ENCODE results near the gene PAOX. TPM values are rescaled to one million over a fixed set of nuclear protein-coding genes. Genes with fewer than 3 reads are reported as not detected.

The PAOX gene
- 8.7 and 9.0 TPM in 2 replicates for polyA plus RNA-seq (2014; cell fraction: cytosol; rRNA removed)
- 9.2 and 11.3 TPM in 2 replicates for polyA plus RNA-seq (2014; cell fraction: nucleus; rRNA removed)

DNA sequence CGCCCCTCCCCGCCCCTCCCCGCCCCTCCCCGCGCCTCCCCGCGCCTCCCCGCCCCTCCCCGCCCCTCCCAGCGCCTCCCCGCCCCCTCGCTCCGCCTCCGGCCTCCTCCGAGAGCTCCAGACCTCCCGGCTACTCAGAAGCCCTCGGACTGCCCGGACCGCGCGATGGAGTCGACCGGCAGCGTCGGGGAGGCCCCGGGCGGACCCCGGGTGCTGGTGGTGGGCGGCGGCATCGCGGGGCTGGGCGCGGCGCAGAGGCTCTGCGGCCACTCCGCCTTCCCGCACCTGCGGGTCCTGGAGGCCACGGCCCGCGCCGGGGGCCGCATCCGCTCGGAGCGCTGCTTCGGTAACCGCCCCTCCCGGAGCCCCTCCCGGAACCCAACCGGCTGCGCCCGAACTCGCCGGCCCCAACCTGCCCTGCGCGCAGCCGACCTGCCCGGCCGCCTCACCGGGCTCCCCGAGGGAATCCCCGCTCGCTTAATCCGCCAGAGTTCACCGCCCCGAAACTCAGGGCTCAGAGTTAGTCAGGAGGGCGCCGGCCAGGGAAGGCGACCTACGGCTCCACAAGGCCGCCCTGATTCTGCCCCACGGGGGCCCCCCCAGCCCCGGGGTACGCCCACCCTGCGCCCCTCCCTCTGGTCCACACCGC lies at the start of gene PAOX:
PAOX (plus strand) TSS at position 111 of the 649 bp plus-strand sequence; CDS start at position 166, 55 bp downstream.
- no peak for DNase-seq (ENCODE audit: low spot score)

DNA sequence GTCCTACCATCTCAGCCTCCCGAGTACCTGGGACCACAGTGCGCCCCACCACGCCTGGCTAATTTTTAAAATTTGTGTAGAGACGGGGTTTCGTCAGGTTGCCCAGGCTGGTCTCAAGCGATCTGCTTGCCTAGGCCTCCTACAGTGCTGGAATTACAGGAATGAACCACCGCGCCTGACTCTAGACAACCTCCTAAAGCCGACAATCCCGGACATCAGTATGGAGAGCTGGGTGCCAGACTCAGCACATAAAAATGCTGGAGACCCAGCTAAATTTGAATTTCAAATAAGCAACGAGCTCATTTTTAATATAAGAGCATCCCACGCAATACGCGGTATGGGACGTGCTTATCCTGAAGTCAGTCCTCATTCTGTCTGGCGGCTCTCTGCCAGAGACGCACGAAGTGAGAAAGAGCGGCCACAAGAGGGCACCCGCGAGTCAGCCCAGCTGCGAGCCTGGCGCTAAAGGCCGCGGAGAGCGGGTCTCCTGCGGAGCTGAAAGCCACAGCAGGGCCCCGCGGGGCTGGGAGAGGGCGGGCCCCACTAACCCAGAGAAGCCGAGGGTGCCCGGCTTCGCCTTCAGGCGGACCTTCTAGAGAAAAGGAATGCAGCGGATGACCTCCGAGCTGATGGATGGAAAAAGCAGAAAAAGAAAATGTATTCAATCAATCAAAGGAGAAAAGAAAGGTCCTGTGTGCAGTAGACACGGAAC lies 49.4 kb upstream of the PAOX start:
- peak; percentile 86 for DNase-seq (ENCODE audit: low spot score)

DNA sequence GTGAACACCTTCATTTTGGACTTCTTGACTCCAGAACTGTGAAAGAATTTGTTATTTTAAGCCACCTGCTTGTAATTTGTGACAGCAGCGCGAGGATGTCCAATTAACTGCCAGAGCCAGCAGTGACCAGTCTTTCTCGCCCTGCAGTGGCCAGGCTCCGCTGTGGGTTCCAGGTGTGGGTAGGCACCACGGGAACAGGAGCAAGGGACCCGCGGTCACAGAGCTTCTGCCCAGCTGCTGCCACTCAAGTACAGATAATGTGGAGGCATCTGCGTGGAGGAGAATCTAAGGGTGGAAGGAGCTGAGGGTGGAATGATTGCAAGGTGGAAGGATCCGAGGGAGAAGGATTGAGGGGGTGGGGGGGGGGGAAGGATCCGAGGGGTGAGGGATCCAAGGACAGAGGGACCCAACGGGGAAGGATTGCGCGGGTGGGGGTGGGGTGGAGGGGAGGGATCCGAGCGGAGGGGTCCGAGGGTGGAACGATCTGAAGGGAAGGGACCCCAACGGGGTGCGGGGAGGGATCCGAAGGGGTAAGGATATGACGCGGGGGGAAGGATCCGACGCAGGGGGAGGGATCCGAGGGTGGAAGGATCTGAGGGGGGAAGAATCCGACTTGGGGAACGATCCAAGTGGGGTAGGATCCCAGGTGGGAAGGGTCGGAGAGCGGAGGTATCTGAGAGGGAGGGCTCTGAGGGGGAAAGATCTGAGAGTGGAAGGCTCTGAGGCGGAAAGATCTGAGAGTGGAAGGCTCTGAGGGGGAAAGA lies 45.9 kb upstream of the PAOX start:
- no peak for DNase-seq (ENCODE audit: low spot score)

DNA sequence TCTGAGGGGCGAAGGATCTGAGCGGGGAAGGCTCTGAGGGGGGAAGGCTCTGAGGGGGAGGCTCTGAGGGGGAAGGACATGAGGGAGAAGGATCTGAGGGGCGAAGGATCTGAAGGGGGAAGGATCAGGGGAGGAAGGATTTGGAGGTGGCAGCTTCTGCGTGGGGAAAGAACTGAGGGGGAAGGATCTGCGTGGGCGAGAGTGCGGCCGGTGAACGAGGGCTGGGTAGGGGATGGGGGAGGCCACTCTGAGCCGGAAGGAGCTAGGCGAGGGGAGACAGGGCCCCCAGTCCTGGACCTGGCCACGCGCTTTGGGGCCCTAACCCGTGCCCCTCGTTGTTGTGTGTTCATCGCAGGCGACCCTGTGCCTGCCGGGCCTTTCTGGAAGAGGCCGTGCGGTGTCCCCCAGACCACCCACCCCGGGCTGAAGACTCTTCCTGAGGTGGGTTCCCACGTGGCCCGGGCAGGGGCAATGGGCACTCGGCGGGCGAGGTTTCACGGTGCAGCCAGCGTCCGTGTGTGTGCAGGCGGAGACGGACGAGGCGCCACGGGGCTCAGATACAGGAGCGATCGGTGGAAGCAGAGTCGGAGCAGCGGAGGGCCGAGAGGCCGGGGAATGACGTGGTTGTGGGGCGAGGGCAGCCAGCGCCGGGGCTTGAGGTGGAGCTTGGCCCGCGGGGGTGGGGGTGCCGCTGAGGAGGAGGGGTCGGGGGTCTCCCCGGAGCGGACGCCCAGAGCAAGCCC lies 44.4 kb upstream of the PAOX start:
- no peak for DNase-seq (ENCODE audit: low spot score)

DNA sequence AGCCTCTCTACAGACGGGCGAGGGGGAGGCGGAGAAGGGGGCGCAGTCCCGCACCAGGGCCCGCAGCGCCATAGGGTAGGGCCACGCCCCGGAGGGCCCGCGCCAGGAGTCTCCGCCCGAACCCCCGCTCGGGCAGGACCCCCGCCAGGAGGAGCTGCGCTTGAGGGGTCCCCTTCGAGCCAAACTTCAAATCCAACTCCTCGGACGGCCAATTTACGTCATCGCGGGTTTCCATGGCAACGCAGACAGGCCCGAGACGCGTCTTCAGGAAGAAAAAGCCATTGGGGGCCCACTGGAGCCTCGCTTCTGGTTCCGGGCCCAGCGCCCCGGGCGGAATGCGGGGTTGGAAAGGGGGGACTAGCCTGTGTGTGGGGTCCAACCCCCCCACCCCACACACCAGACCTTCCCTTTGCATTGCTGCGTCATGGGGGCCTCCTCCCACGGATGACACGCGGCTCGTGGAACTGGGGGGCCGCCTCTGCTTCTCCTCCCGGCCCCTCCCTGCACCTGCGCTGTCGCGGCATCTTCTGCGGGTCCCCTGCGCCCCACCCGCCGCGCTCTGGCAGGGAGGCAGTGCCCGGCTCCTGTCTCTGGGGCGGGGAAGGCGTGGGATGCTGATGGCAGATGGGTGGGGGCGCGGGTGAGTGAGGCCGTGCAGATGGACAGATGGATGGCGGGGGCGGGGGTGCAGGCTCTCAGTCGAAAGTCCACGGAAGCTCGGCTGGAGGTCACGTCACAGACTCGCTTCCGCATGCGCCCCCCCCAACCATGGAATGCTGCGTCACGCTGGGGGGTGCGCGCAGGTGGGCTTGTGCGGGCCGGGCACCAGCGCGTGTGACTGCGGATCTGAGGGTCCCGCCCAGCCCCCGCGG lies 43.6 kb upstream of the PAOX start:
- peak; percentile 52 for DNase-seq (ENCODE audit: low spot score)

DNA sequence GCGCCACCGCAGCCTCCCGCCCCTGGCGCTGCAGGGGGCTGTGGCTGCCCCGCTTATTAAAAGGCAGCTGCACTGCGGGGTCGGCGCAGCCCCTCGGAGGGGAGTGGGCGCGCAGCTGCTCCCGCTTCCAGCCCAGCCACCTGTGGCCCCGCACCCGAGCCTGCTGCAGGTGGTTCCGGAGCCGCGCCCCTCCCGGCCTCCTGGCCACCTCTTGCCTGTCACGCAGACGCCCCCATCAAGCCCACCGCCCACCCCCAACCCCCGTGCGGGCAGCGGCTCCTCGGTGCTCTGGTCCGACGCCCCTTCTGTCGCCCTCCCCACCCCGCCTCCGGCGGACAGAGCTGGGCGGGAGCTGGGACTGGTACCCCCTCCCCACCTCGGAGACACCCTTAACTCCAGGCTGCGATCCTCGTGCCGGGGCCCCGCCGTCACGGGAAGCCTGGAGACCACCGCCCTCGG lies 42.9 kb upstream of the PAOX start:
- no peak for DNase-seq (ENCODE audit: low spot score)

DNA sequence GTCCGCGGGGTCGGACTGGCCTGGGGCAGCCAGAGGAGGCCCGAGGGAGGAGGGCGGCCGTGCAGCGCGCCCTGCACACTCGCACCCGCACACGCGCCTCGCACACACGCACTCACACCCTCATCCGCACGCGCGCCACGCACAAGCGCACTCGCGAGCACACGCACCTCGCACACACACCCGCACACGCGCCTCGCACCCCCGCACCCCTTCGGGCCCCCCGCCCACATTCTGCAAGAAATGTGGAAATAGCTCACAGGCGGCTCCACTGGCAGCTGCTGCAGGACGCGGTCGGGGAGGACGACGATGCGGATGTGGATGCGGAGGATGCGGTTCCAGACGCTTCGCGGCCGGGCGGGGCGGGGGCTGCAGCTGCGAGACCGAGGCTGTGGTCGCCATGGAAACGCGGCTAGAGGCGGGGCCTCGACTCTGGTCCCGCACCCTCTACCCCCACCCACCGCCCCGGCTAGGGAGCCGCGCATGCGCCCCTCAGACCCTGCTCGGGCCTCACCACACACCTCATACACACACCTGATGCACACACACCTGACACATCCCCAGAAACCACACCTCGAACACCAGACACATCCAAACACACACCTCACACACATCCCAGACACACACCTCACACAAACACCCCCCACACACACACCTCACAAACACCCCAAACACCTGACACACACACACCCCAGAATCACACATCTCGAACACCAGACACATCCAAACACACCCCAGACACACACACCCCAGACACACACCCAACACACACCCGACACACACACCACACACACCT lies 42.3 kb upstream of the PAOX start, which contains the start of gene CALY:
CALY (minus strand) TSS at position 320 of the 793 bp plus-strand sequence. CDS start 7,907 bp downstream, outside the sequence.
- DNase-seq (ENCODE audit: low spot score) = peak; percentile 81

DNA sequence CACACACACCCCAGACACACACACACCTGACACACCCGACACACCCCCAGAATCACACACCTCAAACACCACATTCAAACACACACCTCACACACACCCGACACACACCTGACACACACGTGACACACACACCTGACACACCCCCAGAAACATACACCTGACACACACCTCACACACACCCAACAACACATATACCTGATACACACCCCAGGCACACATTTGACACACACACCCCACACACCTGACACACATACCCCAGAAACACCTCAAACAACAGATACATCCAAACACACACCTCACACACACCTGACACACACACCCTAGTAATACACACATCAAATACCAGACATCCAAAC lies 41.7 kb upstream of the PAOX start:
- no peak for DNase-seq (ENCODE audit: low spot score)

DNA sequence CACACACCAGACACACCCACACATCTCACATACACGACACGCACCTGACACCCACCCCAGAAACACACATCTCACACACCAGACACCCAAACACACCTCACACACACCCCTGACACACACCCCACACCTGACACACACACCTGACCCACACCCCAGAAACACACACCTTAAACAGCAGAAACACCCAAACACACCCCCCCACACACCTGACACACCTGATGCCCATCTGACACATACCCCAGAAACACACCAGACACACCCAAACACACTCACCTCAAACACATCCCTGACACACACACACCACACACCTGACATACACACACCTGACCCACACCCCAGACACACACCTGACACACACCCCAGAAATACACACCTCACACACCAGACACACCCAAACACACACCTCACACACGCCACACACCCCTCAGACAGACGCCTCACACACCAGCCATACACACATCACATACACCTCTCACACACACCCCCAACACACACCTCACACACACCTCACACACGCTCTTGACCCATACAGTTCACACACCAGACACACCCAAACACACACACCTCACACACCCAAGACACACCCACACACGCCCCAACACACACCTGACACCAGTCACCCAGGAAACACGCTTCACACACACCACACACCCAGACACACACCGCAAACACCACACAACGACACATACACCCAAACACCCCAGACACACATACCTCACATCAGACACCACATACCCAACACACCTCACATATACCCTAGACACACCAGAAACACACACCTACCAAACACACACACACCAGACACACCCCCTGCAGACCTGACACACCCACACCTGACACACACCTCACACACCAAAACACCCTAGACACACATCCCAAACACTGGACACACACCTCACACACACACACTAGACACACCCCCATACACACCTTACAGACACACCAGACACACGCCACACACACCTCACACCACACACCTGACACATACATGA lies 40.7 kb upstream of the PAOX start:
- no peak for DNase-seq (ENCODE audit: low spot score)

DNA sequence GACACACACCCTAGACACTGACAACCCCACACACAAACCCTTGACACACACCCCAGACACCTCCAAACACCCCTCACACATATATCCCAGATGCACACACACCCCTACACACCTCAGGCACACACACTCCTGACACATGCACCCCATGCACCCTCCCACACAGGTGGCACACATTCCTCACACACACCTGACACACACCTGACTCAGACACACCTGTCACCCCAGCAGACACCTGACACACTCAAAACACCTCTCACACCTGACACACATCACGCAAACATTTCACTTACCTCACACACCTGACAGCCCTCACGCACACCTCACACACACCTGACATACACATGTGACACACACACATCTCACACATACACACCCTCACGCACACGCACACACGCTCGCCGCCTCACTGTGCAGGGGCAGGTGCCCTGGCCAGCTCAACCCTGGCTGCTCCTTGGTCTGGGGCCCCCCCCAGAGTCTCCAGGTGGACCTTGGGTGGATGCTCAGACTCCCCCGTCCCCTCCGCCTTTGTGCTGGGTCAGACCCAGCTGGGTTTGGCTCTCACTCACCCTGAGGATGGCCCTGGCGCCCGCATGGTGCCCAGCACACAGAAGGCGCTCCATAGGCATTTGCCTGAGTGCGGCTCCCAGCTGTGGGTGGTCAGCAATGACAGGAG lies 39.2 kb upstream of the PAOX start:
- DNase-seq (ENCODE audit: low spot score) = no peak

DNA sequence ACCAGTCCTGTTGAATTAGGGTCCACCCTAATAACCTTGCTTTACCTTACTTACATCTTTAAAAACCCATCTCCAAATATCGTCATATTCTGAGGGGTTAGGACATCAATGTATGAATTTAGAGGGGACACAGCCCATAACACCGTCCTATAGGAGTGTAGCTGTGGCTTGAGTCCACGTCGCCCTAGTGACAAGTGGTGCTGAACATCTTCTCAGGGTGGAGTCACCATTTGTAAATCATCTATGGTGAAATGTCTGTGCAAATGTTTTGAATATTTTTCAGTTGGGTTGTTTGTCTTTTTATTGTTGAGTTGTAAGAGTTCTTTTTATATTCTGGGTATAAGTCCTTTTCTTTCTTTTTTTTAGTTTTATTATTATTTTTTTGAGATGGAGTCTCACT lies 37.1 kb upstream of the PAOX start:
- no peak for DNase-seq (ENCODE audit: low spot score)

DNA sequence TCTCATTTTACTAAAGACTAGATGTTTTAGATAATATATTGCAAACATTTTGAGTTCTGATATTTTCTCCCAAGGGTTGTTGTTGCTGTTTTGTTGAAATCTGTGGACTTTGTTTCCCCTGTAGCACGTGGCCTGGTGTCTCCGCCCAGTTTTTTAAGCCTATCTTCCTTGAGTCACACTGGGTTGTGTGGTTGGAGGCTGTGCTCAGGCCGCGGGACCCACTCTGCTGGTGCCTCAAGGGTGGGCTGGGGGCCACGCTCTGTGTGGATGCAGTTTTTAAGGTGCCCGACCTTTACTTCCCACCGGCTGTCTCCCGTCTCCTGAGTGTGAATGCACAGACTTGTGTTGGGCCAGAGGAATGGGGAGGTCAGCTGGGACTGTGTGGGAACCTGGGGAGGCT lies 36.1 kb upstream of the PAOX start:
- DNase-seq (ENCODE audit: low spot score) = no peak

DNA sequence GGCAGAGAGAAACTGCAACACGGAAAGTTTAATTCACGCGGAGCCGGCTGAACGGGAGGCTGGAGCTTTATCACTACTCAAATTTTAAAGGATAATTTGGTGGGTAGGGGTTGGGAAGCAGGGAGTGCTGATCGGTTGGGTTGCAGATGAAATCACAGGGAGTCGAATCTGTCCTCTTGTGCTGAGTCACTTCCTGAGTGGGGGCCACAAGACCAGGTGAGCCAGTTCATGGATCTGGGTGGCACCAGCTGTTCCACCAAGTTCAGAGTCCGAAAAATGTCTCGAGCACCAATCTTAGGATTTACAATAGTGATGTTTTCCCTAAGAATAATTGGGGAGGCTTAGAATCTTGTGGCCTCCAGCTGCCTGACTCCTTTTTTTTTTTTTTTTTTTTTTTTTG lies 35.5 kb upstream of the PAOX start:
- DNase-seq (ENCODE audit: low spot score) = no peak

DNA sequence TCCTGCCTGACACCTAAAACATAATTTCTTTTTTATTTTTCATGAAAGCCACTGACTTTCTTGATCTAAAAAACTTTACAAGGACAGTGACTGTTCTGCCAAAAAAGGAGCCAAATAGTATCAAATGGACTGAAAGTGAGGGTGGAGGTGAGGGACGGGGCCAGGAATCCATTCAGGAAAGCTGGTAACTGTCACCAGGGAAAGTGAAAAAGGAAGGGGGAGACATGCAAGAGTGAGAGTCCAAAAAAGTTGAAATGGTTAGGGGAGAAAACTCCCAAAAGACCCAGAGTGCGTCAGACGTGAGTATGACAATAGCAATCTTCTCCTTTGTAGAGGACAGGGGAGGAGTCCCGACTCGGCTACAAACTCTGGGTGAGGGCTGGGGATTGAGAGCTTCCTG lies 34.8 kb upstream of the PAOX start:
- no peak for DNase-seq (ENCODE audit: low spot score)

DNA sequence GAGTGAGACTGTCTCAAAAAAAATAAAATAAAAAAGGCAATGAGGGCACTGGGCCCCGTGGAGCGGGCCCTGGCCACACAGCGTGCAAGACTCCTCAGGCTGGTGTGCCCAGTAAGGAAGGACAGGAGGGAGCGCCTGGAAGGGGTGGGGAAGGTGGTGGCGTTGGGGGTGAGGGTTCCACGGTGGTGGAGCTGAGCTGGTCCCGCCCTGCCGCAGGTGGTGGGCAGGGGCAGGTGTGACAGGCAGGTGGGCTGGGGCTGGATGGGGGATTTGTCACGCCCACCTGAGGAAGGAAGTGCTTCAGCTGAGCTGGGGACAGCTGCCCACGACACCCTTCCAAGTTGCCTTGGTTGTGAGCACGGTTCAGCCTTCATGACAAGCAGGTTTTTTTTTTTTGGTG lies 32.6 kb upstream of the PAOX start:
- DNase-seq (ENCODE audit: low spot score) = no peak

DNA sequence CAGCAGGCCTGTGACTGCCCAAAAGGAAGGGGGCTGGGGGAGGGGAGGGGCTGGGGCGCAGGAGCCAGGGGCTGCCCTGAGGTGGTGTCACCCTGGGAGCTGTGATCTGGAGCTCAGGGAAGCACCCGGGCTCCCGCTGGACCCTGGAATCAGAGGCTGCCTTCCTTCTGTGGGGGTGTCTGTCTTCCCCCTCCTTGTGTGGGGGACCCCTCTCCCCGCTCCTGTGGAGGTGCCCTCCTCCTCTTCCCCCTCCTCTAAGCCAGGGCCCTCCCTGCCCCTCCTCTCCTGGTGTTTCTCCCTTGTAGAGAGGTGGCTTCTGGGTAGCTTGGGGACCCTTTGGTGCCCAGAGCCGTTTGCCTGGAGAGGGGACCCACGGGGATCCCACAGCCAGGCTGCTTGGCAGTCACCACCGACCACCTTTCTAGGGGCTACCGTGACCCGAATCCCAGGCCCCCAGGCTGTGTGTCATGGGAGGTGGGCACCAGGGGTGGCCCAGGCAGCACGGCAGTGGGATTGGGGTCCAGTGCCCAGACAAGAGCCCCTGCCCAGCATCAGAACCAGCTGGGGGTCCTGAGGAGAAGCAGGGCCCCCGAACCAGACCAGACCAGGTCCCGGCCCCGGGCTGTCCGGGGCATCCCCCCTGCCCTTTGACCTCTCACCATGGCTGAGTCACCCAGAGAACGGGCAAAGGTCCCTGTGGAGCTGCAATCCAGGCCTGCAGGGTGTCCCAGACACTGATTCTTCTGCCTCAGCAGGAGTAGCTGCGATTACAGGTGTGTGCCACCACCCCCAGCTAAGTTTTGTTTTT lies 31.1 kb upstream of the PAOX start:
- no peak for DNase-seq (ENCODE audit: low spot score)

DNA sequence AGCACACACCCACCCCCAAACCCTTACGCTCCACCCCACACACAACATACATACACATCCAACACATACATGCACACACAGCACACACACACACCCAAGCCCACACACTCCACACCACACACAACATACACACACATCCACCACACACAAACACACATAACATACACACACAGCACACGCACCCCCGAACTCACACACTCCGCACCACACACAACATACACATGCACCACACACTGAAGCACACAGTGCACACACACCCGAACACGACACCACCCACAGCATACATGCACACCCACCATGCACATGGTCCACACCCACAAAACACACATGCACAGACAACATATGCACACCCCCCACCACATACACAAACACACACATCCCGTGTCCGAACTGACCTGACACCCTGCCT lies 29.9 kb upstream of the PAOX start:
- DNase-seq (ENCODE audit: low spot score) = no peak
